H1 (cell line): ENCODE results near the gene VSTM2B. TPM values are rescaled to one million over a fixed set of nuclear protein-coding genes. Genes with fewer than 3 reads are reported as not detected.

Experiments used
- HDAC2 ChIP-seq, 2 experiments: fragments of 300-600 bp in 1 of 2; sonication (generic) in 1 of 2; IDR thresholded peaks; 2 replicates each; pipeline ENCODE4 v1.6.1; 2011 to 2012; ENCODE audit warnings: low read depth in 2 of 2, low read length in 2 of 2, mild to moderate bottlenecking in 2 of 2, moderate library complexity in 2 of 2, borderline replicate concordance in 1 of 2, inconsistent platforms in 1 of 2
- HDAC6 ChIP-seq: IDR thresholded peaks from one replicate; pipeline ENCODE4 v1.7.1; 2012; ENCODE audit warnings: low read depth, mild to moderate bottlenecking, inconsistent platforms, low read length, moderate library complexity
- SUZ12 ChIP-seq: fragments of 200-600 bp; sonication (generic); IDR thresholded peaks from 2 replicates; pipeline ENCODE4 v1.6.1; 2012; ENCODE audit warnings: mild to moderate bottlenecking, inconsistent platforms, low read length, moderate library complexity, mixed read lengths
- polyA plus RNA-seq, 7 experiments: library from polyadenylated mRNA; depleted of rRNA in 3 of 7; stranded (reverse) in 5 of 7; unstranded in 2 of 7; fragments of >200 nt in 5 of 7; fragments of 200-250 nt in 2 of 7; gene quantifications; 1 replicate in 5 of 7; 2 replicates in 1 of 7; 4 replicates in 1 of 7; pipeline versions ENCODE4 v1.2.1 to v1.2.3, GENCODE V29; 2011 to 2013; ENCODE audit warnings: missing spikeins in 2 of 7, mixed read lengths in 2 of 7
- total RNA-seq: library from RNA; stranded (reverse); fragmentation: NEBNext Ultra II Directional; extraction: Animal tissue kit (Norgen Biotek cat#: 25700); gene quantifications from 2 replicates; pipeline ENCODE4 v1.2.1, GENCODE V29; 2021

Gene VSTM2B
- total and polyA plus RNA-seq, 2 of the 8 experiments (the other 6 are each of a cell fraction or from before 2014, with no cell fraction given), result 0.82 to 1.5 TPM

- TF ChIP-seq HDAC2 (IDR thresholded peaks at IDR 0.05; ENCODE audit: borderline replicate concordance in 1 of 2, low read depth in 2 of 2, low read length in 2 of 2), result no peak
- TF ChIP-seq HDAC6, result no peak
- no peak for TF ChIP-seq SUZ12
Measured at GRCh38 chr19:29502581-29502850, 23.3 kb upstream of the VSTM2B start (continued).
